H9 (cell line): ENCODE data around the gene INSC. TPM values are rescaled to one million over a fixed set of nuclear protein-coding genes. Genes with fewer than 3 reads are reported as not detected.

Experiments
- DNase-seq: peaks from one replicate; pipeline ENCODE4 v3.0.0-alpha.2; 2017
- H2AFZ ChIP-seq: one replicate; pipeline ENCODE4 v1.6.1; 2013; ENCODE audit warnings: mild to moderate bottlenecking, low read length, control low read depth, moderate library complexity
- H2AK5ac ChIP-seq: 2 replicates; pipeline ENCODE4 v1.6.1; 2013; ENCODE audit warnings: low read length, control low read depth, mixed read lengths; ENCODE audit not compliant: insufficient read length
- H2BK120ac ChIP-seq: one replicate; pipeline ENCODE4 v1.6.1; 2013; ENCODE audit warnings: low read depth, mild to moderate bottlenecking, low read length, control low read depth, inconsistent platforms; ENCODE audit not compliant: poor library complexity, severe bottlenecking
- H2BK12ac ChIP-seq: 2 replicates; pipeline ENCODE4 v1.6.1; 2013; ENCODE audit warnings: low read length, control low read depth, mixed read lengths, low read depth; ENCODE audit not compliant: insufficient read length
- H2BK15ac ChIP-seq: 2 replicates; pipeline ENCODE4 v1.6.1; 2013; ENCODE audit warnings: low read depth, low read length, control low read depth
- H2BK20ac ChIP-seq: one replicate; pipeline ENCODE4 v1.6.1; 2013; ENCODE audit warnings: low read depth, mild to moderate bottlenecking, low read length, control low read depth, inconsistent platforms; ENCODE audit not compliant: poor library complexity, severe bottlenecking
- H2BK5ac ChIP-seq: 2 replicates; pipeline ENCODE4 v1.6.1; 2013; ENCODE audit warnings: low read length, control low read depth, mixed read lengths; ENCODE audit not compliant: insufficient read length
- H3K14ac ChIP-seq: 2 replicates; pipeline ENCODE4 v1.6.1; 2013; ENCODE audit warnings: low read length, control low read depth; ENCODE audit not compliant: insufficient read depth
- H3K18ac ChIP-seq: 2 replicates; pipeline ENCODE4 v1.6.1; 2013; ENCODE audit warnings: low read depth, mild to moderate bottlenecking, mixed read lengths, low read length, control low read depth; ENCODE audit not compliant: insufficient read length
- H3K23ac ChIP-seq: 2 replicates; pipeline ENCODE4 v1.6.1; 2013; ENCODE audit warnings: low read length, control low read depth, mixed read lengths, low read depth; ENCODE audit not compliant: insufficient read length
- H3K23me2 ChIP-seq: 2 replicates; pipeline ENCODE4 v1.6.1; 2013; ENCODE audit warnings: low read depth, mild to moderate bottlenecking, mixed read lengths, low read length, control low read depth; ENCODE audit not compliant: insufficient read length, poor library complexity, severe bottlenecking
- H3K27ac ChIP-seq: 2 replicates; pipeline ENCODE4 v1.5.1; 2013; ENCODE audit warnings: low read length, control low read depth, mixed read lengths, low read depth; ENCODE audit not compliant: insufficient read length
- H3K27me3 ChIP-seq: 2 replicates; pipeline ENCODE4 v1.6.1; 2013; ENCODE audit warnings: low read length, control low read depth, inconsistent platforms; ENCODE audit not compliant: insufficient read depth
- H3K4ac ChIP-seq: 2 replicates; pipeline ENCODE4 v1.6.1; 2013; ENCODE audit warnings: low read depth, mild to moderate bottlenecking, control low read depth, inconsistent platforms, low read length, moderate library complexity
- H3K4me1 ChIP-seq: 2 replicates; pipeline ENCODE4 v1.6.1; 2013; ENCODE audit warnings: low read length, control low read depth, inconsistent platforms; ENCODE audit not compliant: insufficient read depth
- H3K4me2 ChIP-seq: 2 replicates; pipeline ENCODE4 v1.6.1; 2013; ENCODE audit warnings: low read length, control low read depth, mixed read lengths; ENCODE audit not compliant: insufficient read length, insufficient read depth
- H3K56ac ChIP-seq: 2 replicates; pipeline ENCODE4 v1.6.1; 2013; ENCODE audit warnings: low read depth, mild to moderate bottlenecking, mixed read lengths, low read length, control low read depth; ENCODE audit not compliant: insufficient read length
- H3K79me1 ChIP-seq: 2 replicates; pipeline ENCODE4 v1.6.1; 2013; ENCODE audit warnings: low read depth, mild to moderate bottlenecking, moderate library complexity, low read length, control low read depth, inconsistent platforms; ENCODE audit not compliant: insufficient read depth, poor library complexity, severe bottlenecking
- H3K79me2 ChIP-seq: 2 replicates; pipeline ENCODE4 v1.6.1; 2013; ENCODE audit warnings: low read length, control low read depth, inconsistent platforms; ENCODE audit not compliant: insufficient read depth
- H3K9ac ChIP-seq: 2 replicates; pipeline ENCODE4 v1.6.1; 2013; ENCODE audit warnings: low read length, control low read depth, mixed read lengths; ENCODE audit not compliant: insufficient read length; ENCODE audit errors: extremely low read depth
- H3K9me3 ChIP-seq: one replicate; pipeline ENCODE4 v1.6.1; 2013; ENCODE audit warnings: low read depth, low read length, inconsistent platforms; ENCODE audit not compliant: control insufficient read depth
- H3T11ph ChIP-seq: one replicate; pipeline ENCODE4 v1.6.1; 2013; ENCODE audit warnings: mild to moderate bottlenecking, low read length, control low read depth, inconsistent platforms
- H4K20me1 ChIP-seq: one replicate; pipeline ENCODE4 v1.6.1; 2013; ENCODE audit not compliant: control insufficient read depth, insufficient read length, insufficient read depth
- H4K5ac ChIP-seq: 2 replicates; pipeline ENCODE4 v1.6.1; 2013; ENCODE audit warnings: low read depth, mild to moderate bottlenecking, mixed read lengths, low read length, control low read depth; ENCODE audit not compliant: insufficient read length
- H4K8ac ChIP-seq: replicated peaks from 2 replicates; pipeline ENCODE4 v1.6.1; 2013; ENCODE audit warnings: low read length, control low read depth, mixed read lengths, low read depth; ENCODE audit not compliant: insufficient read length
- H4K91ac ChIP-seq: 2 replicates; pipeline ENCODE4 v1.6.1; 2013; ENCODE audit warnings: low read depth, mild to moderate bottlenecking, moderate library complexity, mixed read lengths, low read length, control low read depth; ENCODE audit not compliant: insufficient read length
- H3K27ac Mint-ChIP-seq, 3 experiments: 2 replicates in 2 of 3; 3 replicates in 1 of 3; pipeline ENCODE4 v1.8.0; 2020 to 2021; ENCODE audit warnings: mixed read lengths in 3 of 3, mild to moderate bottlenecking in 1 of 3, moderate library complexity in 1 of 3
- H3K27me3 Mint-ChIP-seq: 2 replicates; pipeline ENCODE4 v1.8.0; 2021; ENCODE audit warnings: low read depth, mild to moderate bottlenecking, moderate library complexity, mixed read lengths
- H3K36me3 Mint-ChIP-seq, 3 experiments: 2 replicates in 2 of 3; 3 replicates in 1 of 3; pipeline ENCODE4 v1.8.0; 2020 to 2021; ENCODE audit warnings: low read depth in 3 of 3, mixed read lengths in 3 of 3; ENCODE audit not compliant: insufficient read depth in 1 of 3
- H3K4me1 Mint-ChIP-seq, 2 experiments: 2 replicates each; pipeline ENCODE4 v1.8.0; 2020; ENCODE audit warnings: mixed read lengths in 2 of 2
- H3K4me3 Mint-ChIP-seq, 2 experiments: 2 replicates in 1 of 2; 3 replicates in 1 of 2; pipeline ENCODE4 v1.8.0; 2020 to 2021; ENCODE audit warnings: mild to moderate bottlenecking in 2 of 2, mixed read lengths in 2 of 2, moderate library complexity in 1 of 2
- H3K9me3 Mint-ChIP-seq, 2 experiments: 2 replicates in 1 of 2; 3 replicates in 1 of 2; pipeline ENCODE4 v1.8.0; 2020; ENCODE audit warnings: mild to moderate bottlenecking in 2 of 2, mixed read lengths in 2 of 2, moderate library complexity in 1 of 2
- WGBS: extraction: QIAGEN DNeasy Blood & Tissue Kit; methylation state at CpG from one replicate; pipeline ENCODE4 v1.1.7; 2013; ENCODE audit warnings: missing lambda C conversion rate, low lambda C conversion rate, mixed read lengths; ENCODE audit not compliant: insufficient read length; ENCODE audit errors: extremely low coverage; 5-methylcytosine and 5-hydroxymethylcytosine counted together
- total RNA-seq: library from RNA; stranded (reverse); gene quantifications from 2 replicates; pipeline ENCODE4 v1.2.1, GENCODE V29; 2021
- TF ChIP-seq, protein P1 (sequence below): fragments of 200-600 bp; sonication (generic); conservative IDR thresholded peaks from 3 replicates; pipeline ENCODE4 v1.8.0; 2021; ENCODE audit warnings: antibody characterized with exemption, mild to moderate bottlenecking

INSC gene
- total RNA-seq, 1 experiment from 2014 or later, result not detected

DNA sequence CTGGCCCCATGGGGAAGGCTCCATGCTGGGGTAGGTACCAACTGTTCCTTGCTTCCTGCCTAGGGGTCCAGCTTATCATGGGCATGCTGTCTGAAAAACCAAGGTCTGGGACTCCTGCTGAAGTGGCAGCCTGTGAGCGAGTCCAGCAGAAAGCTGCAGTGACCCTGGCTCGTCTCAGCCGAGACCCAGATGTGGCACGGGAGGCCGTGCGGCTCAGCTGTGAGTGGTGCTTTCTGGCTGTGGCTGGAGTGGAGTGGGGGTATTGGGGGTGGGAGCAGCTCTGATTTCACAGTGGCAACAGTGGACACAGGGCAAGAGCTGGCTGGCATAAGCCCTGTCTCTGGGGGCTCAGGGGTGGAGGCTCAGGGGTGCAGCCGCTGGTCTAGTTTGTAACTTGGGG, 124.1 kb downstream of the INSC start:
- Histone ChIP-seq H2AK5ac (no peak overlapping the region), H3K79me1 (no peaks in the 10 kb centered on the region), H2BK20ac (no peak overlapping the region), H4K20me1 (no peaks in the 10 kb centered on the region), H3K56ac (no peak overlapping the region), H2BK12ac (no peak overlapping the region), H2AFZ (no peak overlapping the region), H4K91ac (no peak overlapping the region), H2BK5ac (no peak overlapping the region), H3K79me2 (no peaks in the 10 kb centered on the region), H3K9me3 (no peaks in the 10 kb centered on the region), H3T11ph (no peak overlapping the region), H3K4me1 (no peaks in the 10 kb centered on the region; the same call in 1 of the 2 replicates), H2BK15ac (no peak overlapping the region), H3K9ac (no peak overlapping the region), H3K23me2 (no peaks in the 10 kb centered on the region), H3K18ac (no peak overlapping the region), H3K4ac (no peak overlapping the region), H4K5ac (no peak overlapping the region), H3K4me2 (no peak overlapping the region), H3K14ac (no peak overlapping the region; the same call in 1 of the 2 replicates), H3K27me3 (no peaks in the 10 kb centered on the region), H4K8ac (no peak overlapping the region), H2BK120ac (no peak overlapping the region), H3K23ac (no peak overlapping the region), H3K27ac (no peak overlapping the region)
- peaks cover 2% of the 10 kb centered on the region; the same call in 1 of the 2 replicates for H3K27me3 Mint-ChIP-seq
- peaks cover 0 to 12% of the 10 kb centered on the region in 2 experiments; a peak in 3 of 4 replicates for H3K4me1 Mint-ChIP-seq
- H3K36me3 Mint-ChIP-seq, result no peaks in the 10 kb centered on the region; a peak in 1 of 7 replicates
- H3K4me3 Mint-ChIP-seq, result no peak overlapping the region
- no peaks in the 10 kb centered on the region for H3K9me3 Mint-ChIP-seq
- WGBS, result no CpG with 5 or more reads among the region's 7 CpGs
- H3K27ac Mint-ChIP-seq, result no peak overlapping the region
- no peak for DNase-seq
- TF ChIP-seq, protein P1, sequence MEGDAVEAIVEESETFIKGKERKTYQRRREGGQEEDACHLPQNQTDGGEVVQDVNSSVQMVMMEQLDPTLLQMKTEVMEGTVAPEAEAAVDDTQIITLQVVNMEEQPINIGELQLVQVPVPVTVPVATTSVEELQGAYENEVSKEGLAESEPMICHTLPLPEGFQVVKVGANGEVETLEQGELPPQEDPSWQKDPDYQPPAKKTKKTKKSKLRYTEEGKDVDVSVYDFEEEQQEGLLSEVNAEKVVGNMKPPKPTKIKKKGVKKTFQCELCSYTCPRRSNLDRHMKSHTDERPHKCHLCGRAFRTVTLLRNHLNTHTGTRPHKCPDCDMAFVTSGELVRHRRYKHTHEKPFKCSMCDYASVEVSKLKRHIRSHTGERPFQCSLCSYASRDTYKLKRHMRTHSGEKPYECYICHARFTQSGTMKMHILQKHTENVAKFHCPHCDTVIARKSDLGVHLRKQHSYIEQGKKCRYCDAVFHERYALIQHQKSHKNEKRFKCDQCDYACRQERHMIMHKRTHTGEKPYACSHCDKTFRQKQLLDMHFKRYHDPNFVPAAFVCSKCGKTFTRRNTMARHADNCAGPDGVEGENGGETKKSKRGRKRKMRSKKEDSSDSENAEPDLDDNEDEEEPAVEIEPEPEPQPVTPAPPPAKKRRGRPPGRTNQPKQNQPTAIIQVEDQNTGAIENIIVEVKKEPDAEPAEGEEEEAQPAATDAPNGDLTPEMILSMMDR, result no peak
